Fibroblast of mammary gland (primary cell): ENCODE measurements around the gene SFRP2.

Experiments
- DNase-seq: peaks from one replicate; pipeline ENCODE4 v3.0.0-alpha.2; 2010; ENCODE audit warnings: low read depth
- H3K4me3 ChIP-seq: 2 replicates; pipeline ENCODE4 v1.5.1; 2011; ENCODE audit warnings: low read depth, mild to moderate bottlenecking, low read length, moderate library complexity; ENCODE audit not compliant: control insufficient read depth
- TF ChIP-seq, protein P1 (sequence below): conservative IDR thresholded peaks from 2 replicates; pipeline ENCODE4 v1.5.1; 2011; ENCODE audit warnings: low read depth, low read length, inconsistent platforms; ENCODE audit not compliant: control insufficient read depth, insufficient read depth

SFRP2 gene

DNA sequence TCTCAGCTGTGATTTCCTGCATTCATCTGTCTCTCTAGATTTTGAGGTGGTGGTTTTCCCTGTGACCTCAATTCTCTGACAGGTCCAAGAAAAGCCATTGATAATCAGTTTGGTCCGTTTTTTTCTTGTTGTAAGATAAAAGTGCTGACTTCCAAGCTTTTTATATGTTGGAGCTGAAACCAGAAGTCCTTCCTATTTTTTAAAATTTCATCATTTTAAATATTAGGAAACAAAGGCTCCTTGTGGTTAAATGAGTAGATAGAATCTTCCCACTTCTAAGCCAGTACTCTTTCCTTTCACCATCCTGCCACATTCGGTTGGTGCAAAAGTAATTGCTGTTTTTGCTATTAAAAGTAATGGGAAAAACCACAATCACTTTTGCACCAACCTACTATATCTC, 47.3 kb downstream of the SFRP2 start:
- DNase-seq = no peak
- TF ChIP-seq, protein P1, sequence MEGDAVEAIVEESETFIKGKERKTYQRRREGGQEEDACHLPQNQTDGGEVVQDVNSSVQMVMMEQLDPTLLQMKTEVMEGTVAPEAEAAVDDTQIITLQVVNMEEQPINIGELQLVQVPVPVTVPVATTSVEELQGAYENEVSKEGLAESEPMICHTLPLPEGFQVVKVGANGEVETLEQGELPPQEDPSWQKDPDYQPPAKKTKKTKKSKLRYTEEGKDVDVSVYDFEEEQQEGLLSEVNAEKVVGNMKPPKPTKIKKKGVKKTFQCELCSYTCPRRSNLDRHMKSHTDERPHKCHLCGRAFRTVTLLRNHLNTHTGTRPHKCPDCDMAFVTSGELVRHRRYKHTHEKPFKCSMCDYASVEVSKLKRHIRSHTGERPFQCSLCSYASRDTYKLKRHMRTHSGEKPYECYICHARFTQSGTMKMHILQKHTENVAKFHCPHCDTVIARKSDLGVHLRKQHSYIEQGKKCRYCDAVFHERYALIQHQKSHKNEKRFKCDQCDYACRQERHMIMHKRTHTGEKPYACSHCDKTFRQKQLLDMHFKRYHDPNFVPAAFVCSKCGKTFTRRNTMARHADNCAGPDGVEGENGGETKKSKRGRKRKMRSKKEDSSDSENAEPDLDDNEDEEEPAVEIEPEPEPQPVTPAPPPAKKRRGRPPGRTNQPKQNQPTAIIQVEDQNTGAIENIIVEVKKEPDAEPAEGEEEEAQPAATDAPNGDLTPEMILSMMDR = no peak
- no peak overlapping the region for H3K4me3 ChIP-seq

DNA sequence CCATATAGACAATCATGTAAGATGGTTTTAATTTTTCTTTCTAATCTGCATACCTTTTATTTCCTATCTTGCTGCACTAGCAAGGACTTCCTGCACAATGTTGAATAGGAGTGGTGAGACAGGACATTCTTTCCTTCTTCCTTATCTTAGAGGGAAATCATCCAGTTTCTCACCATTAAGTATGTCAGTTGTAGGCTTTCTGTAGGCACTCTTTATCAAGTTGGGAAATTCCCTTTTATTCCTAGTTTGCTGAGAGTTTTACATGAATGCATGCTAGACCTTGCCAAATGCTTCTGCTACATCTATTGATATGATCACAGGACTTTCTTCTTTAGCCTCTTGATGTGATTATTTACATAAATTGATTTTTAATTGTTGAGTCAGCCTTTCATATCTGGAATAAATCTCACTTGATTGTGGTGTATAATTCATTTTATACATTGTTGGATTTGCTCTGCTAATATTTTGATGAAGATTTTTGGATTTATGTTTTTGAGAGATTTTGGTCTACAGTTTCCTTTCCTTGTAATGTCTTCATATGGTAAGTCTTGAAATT, 52.9 kb downstream of the SFRP2 start:
- no peak for DNase-seq

GRCh38 chr4:153733751-153734448, 55.0 kb downstream of the SFRP2 start:
- H3K4me3 ChIP-seq = no peak overlapping the region
- TF ChIP-seq, protein P1 = no peak

More for the DNA sequence above, 52.9 kb downstream of the SFRP2 start:
- TF ChIP-seq, protein P1 = no peak
- no peak overlapping the region for H3K4me3 ChIP-seq

GRCh38 chr4:153731239-153731638, 57.6 kb downstream of the SFRP2 start:
- DNase-seq = peak; percentile 97
- H3K4me3 ChIP-seq = no peak overlapping the region
- TF ChIP-seq, protein P1 = no peak

More at GRCh38 chr4:153733751-153734448, 55.0 kb downstream of the SFRP2 start:
- DNase-seq = peak; percentile 41
